Stimulated activated CD4-positive, alpha-beta T cell treated with anti-CD3 and anti-CD28 coated beads, TNF-alpha, amount 100 ng/mL, for 24 hours (primary cell): Measurements from ENCODE around the gene HDAC4.
A peak's percentile ranks its signal among the peaks of the same experiment; 100 is the strongest.

Source experiments
- DNase-seq, 3 experiments: peaks; one replicate each; pipeline ENCODE4 v3.0.0-alpha.2; 2020; ENCODE audit warnings: low read depth in 3 of 3

The HDAC4 gene

DNA sequence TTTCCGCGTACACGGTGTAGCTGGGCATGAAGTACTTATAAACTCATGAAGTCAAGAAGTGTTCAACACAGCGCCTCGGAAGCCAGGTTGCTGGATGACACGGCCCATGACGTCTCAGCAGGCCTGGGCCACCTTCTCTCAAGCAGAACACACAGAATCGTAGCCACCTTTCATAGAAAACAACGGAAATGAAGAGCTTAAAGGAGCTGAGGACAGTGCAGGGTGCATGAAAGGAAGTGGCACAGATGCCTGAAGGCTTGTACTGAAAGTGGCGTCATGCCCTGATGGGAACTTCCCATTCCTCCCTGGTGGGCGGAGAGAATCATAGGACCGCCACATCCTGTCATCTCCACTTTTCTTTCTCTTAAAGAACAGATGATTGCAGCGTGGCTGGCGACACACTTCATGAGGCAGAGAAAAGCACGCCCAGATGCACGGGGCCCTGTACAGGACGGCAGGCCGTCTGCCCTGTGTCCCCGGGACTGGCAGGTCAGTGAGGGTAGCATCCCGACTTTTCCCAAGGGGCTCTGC, 31.1 kb downstream of the HDAC4 start:
- DNase-seq: peak; percentile 55 to 77 (median 75)

DNA sequence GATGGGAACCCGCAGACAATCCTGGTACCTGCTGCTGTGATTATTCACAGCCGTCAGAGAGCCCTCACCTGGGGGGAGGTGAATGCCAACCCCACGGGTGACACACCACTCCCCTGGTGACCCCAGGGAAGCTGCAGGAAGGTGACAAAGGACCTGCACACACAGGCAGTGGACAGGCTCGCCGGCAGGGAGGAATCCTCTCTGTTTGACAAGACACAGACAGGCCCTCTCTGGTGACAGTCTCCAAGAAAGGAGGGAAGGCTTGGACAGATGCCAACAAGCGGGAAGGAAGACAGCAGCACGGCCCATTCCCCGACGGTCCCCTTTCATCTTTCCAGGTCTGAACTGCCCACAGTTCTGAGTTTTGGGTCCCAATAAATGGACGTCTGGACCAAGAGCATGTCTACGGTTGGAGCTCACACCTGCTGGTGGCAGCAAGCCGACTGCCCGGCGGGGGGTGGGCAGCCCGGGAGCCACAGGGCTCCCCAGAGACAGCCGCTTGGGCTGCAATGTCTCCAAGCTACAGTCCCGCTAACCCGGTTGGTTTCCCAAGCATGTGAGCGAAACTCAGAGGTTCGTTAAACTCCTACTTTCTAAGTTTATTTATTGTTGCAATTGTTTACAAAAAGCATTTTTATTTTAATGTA, 31.8 kb downstream of the HDAC4 start:
- no peak for DNase-seq

DNA sequence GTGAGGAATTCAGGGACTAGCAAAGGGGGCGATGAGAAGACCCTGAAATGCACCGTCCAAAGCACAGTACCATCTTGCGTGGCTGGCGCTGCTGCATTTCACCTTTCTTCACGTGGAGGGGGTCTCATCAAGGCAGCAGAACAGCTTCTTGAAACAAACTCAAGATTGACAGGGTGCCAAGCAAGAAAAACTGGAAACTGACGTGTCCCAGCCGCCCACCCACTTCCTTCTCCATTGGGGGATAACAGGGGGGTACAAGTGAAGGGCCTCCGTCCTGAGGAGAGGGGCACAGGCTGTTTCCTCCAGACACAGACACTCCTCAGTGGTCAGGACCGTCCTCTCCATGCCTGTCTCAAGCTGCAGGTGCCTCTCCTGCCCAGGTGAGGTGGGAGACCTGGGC, 32.5 kb downstream of the HDAC4 start:
- DNase-seq: no peak

DNA sequence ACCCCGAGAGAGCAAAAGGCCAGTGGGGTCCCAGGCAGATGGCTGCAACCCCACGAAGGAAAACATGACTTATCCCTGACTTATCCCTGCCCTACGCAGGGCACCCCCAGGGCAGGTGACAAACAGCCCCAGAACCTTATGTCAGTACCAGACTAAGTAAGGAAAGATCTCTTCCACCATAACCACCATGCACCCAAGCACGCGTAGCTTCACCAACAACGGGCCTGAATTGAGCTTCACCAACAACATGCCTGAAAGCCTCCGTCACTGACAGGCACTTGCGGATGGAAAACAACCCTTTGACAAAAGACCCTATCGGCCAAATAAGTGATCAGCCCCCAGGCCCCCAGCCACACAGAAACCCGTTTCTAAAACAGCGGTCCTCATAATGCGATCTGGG, 34.1 kb downstream of the HDAC4 start:
- DNase-seq: no peak

DNA sequence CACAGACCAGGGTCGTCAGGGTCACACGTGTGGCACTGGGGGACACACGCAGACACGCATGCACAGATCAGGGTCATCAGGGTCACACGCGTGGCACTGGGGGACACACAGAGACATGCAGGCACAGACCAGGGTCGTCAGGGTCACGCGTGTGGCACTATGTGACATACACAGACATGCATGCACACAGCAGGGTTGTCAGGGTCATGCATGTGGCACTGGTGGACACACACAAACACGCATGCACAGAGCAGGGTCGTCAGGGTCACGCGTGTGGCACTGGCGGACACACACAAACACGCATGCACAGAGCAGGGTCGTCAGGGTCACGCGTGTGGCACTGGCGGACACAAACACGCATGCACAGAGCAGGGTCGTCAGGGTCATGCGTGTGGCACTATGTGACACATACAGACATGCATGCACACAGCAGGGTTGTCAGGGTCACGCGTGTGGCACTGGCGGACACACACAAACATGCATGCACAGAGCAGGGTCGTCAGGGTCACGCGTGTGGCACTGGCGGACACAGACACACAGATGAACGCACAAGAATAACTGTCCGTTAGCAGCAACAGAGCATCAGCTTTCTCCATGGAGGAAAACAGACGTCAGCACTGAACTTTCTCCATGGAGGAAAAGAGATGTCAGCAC, 34.9 kb downstream of the HDAC4 start:
- DNase-seq: no peak

DNA sequence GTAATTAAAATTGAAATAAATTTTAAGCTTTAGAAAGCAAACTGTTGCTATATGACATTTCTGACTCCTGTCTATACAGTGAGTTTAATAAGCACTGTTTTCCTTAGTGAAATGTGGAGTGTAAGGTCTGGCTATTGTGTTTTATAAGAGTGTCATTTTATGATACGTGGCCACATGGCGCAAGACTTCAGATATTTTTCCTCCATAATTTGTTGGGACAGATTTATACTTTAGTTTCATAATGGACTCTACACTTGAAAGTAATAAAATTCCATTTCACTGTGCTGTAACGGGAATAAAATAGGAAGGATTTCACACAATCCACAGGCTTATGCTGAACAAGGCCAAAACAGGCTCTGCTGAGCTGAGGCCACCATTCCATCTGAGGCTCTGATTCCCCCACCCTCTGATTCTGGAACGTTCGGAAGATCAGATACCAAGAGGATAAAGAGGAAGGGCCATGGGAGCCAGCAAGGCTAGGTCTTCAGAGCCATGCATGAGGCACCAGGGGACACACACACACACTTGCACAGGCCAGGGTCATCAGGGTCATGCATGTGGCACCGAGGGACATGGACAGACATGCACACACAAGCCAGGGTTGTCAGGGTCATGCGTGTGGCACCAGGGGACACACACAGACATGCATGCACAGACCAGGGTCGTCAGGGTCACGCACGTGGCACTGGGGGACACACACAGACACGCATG, 35.6 kb downstream of the HDAC4 start:
- no peak for DNase-seq

DNA sequence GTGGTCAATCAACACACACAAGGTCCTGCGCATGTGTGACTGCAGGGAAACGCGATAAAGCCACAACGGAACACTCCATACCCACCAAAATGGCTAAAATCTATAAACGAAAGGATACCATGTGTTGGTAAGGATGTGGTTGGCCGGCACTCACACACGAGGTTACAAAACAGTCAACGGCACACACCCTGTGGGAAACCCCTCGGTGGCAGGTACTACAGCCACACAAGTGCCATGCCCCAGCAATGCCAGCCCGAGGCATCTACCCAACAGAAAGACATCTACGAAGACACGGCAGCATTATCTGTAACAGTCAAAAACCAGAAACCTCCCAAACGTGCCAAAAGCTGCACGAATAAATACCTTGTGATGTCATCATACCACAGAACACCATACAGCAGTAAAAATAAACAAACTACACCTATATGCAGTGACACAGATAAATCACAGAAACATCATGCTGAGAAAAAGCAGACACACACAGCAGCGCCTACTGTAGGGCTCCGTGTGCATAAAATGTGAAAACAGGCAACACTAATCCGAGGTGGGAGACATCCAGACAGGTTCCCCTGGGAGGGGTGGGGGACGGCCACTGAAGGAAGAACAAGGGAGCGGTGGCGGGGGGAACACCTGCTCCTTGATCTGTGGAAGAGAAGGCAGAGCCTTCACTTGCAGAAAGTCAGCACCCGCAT, 36.7 kb downstream of the HDAC4 start:
- DNase-seq: no peak

DNA sequence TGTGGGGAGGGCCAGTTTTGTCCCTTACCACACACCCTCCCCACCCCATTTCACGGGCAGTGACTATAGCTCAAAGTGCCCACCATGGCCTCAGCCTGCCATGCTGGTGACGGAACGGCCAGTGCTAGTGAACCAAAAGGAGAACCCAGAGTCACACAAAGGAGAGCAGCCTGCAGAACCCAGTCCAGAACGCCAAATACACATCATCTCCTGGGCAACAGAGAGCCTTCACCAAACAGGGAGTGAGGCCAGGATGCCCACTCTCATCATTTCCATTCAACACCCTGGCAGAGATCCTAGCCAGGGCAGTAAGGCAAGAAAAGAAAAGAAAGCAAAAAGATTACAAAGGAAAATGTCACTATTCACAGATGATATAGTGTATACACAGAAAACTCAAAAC, 38.3 kb downstream of the HDAC4 start:
- DNase-seq: no peak

DNA sequence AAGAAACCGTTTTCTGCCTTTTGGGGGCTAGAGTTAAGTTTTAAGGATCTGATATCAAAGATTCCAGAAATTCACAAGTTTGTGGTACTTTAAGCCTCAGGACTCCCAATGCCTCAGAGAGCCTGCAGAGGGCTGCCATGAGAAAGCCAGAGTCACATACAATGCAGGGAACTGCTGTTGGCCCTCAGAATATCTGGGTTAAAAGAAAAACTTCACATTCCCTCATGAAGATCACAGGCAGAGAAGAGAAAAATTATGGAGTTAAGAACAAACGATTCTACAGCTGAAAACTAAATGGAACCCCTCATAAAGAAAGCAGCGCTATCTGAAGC, 39.5 kb downstream of the HDAC4 start:
- DNase-seq: no peak

DNA sequence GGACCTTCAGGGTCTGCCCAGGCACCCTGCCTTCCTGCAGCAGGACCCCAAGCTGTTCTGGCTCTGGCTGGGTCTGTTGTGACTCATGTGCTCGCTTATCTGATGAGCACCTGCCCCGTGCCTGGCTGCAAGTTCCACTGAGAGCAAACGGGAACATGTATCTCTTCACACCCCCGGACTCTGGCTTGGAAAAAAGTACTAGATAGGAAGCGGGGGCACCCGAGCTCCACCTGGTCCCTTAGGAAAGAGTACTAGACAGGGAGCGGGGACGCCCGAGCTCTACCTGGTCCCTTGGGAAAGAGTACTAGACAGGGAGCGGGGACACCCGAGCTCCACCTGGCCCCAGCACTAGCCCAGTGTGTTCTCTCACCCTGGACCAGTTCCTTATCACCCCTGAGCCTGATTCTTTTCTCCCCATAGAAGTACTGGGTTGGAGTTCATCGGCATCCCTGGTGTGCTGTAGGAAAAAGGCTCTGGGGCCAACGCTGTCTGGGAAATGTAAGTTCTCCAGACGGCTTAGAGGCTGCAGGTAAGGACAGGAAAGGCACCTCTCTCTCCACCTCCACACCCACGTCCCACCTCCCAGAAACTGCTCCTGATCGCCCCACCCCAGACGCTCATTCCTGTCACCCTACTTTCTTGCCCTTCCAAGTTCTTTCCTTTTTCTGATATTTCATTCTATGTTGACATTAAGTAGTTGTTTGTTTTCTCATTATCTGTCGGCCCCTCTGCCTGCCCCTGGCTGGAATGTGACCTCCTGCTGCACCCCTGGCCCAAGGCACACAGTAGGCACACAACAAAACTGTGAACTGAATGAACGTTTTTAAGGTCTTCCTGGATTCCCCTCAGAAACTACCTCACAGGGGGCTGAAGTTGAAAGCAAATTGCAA, 40.2 kb downstream of the HDAC4 start:
- DNase-seq: no peak

DNA sequence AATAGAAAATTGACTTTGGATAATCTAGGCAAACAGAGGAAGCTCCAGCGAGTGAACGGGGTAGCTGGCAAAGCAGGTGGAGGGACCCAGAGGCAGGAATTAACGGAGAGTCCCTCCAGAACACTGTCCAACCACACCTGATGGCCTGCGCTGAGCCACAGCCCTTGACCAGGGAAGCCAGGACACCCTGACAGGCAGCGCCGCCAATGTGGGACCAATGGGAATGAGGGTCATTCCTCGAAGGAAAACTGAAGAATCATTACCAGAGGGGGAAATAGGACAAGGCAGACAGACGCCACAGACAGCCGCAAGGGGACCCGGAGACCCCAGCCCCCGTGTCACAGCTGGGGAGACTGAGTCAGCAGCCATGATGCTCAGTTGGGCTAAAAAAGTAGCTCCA, 40.8 kb downstream of the HDAC4 start:
- no peak for DNase-seq

DNA sequence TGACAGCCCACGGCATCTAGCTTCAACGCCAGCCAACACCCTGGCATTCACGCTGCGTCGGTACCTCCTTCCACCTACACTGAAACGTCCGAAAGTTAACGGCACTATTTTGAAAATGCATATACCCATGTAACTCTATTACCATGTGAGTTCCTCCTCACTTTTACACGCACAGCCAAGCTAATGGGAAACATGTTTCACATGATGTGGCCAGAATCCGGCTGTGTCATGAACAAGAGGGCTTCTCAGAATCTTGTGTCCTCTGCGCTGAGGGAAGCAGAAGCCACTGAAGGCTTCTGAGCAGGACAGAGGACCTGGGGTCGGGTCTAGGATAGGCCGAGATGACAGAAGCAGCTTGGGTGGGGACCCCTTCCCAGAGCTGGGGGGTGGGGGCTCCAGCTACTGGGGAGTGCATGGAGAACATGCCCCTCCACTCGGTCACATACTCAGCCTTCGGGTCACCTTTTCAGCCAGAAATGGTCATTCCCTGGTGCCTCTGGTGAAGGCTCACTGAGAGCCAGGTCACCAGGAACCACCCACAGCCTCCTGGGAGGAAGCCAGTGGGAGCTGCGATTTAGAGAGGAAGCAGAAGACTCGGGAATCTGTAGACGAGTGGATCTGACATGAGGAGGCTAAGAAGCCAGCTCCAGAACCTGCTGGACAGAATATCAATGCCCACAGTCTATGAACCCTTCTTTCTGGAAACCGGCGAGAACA, 41.5 kb downstream of the HDAC4 start:
- no peak for DNase-seq

DNA sequence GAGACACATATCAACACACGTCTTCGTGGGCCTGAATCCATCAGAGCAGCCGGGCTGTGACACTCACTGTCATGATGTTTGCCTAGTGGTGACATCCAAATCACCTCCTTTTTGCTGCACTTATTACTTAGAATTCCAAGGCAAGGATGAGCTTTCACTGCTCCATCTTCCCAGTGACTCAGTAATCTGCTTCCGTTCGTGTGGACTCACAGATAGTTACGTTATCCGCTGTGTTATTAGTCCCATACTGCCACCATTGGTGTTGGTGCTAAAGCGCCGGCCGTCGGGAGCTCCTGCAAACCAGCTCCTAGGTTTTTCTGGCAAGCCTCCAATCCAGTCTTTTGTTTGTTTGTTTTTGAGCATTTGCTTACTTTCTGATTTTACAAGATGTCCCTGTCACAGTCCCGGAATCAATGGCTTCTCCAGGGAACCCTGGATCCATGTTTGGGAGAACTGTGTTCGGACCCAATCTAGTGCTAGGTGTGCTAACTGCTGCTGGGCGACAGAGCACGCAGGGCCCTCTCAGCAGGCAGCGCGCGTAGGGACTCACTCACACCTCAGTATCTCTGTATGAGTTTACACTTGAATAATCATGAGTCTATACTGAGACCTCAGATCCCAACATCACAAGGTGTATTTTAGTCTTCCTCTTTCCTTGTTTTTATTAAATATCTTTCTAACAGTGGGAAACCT, 42.6 kb downstream of the HDAC4 start:
- no peak for DNase-seq

DNA sequence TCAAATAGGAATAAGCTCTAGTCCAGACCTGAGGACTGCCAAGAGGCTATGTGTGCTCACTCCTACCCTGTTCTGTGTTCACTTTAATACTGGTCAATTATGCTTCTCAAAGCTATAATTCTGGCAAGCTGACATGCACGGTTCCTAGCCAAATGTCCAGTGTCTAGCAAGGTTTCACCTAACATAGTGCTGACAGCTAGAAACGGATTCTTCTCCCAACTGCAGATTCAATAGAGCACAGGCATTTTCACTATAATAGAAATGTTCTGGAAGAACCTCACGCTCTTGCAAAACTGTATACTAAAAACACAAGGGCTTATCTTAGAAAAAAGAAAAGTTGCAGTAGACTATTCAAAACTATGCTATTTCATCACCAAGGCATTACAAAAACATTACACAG, 45.1 kb downstream of the HDAC4 start:
- no peak for DNase-seq

DNA sequence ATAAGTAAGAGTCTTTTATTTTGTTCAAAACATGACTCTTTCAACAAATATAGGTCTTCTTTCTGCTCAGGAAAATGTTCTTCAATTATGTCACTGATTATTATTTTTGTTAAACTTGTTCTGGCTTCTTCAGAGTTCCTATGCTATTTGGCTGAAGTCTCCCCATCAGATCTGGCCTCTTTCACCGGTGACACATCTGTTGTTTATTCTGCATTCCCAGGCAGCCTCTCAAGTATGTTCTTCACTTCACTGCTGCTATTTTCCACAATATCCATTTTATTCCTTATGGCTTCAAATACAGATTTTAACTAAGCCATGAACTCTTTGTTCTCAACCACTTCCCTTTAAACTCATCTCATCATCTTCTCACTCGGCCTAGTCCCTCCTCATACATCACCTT, 45.7 kb downstream of the HDAC4 start:
- DNase-seq: no peak

DNA sequence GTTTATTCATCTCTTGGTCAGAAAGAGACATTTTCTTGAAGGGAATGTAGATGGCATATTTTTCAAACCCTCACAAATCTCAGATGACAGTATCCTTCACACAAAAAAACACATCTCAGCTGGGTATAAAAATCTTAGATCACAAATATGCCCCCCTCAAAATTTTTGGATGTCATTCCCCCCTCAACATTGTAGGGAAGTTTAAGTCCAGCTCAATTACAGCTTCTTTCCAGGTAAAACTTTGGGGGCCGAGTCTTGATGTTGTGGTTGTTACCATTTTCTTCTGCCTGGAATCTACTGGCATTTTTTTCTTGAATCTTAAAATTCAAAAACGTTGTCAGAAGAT, 46.1 kb downstream of the HDAC4 start:
- no peak for DNase-seq

DNA sequence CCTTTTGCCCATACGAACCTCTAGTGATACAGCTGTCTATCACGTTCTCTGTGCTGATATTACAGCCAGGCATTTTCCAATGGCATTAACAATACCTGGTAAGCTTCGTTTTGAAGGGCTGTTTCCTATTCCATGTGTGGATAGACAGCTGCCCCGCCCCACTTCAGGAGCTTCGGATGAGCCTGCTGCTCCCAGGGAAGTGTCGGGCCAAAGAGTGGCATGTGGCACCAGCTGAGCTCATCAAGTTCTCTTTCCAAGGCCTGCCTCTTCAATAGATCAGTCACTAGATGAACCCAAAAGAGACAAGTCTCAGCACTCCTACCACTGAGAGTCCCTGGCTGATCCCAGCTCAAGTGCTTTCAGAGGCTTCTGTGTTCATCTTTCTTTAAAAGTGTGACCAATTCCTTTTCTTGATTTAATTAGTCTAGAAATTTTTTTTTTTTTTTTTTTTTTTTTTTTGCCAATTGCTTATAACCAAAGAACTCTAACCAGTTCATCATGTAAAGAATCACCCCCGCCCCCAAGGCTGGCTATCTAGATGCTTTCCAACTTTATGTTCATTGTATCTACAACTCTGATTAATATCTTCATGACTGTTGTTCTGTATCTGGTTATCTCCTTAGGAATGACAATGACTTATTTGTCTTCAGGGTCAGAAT, 46.6 kb downstream of the HDAC4 start:
- DNase-seq: no peak

DNA sequence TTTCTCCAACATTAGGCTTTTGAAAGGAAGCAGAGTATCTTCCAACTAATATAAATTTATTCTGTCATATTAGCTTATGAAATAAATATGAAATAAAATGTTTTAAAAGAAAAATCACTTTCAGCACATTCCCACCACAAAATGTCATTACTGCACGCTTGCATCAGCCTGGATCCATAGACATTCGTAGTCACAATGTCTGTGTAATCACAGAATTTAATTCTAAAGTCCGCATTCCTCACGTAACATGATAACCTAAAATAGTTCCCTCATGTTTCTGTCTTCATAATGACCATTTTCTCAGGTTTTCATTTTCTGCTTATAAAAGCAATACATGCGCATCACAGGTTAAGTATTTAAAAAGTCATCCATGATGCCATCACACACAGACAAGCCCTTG, 47.1 kb downstream of the HDAC4 start:
- DNase-seq: no peak

DNA sequence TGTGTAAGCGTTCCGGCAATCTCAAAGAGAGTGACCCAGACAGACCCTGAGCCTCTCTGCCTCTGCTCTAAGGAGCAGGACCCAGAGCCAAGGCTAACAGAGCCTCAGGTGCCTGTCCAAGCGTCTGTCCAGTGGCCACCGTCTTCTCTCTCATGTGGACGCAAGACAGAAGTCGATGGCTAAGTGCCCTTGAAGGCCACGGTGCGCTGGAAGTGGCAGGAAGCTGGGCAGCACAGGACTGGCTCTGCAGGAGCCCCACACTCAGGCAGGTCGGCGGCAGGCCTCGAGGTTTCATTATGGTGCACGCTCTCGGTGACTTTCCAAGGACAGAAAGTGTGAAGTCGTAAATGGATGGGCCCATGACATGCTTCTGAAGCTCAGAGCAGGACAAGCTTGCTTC, 49.1 kb downstream of the HDAC4 start:
- DNase-seq: no peak
